Measurements from ENCODE around the gene EYS.
"Not testable (repeated sequence)": the region's sequence is repeated elsewhere in the genome, so short reads cannot be mapped to it uniquely, and the experiment has no call there.

The EYS gene

GRCh38 chr6:63953336-63954021 lies 1753.5 kb downstream of the EYS start:
- DNase-seq (ENCODE audit: low read depth): not testable (repeated sequence)

GRCh38 chr6:63947792-63948529 lies 1759.1 kb downstream of the EYS start:
- no peak for DNase-seq (ENCODE audit: low read depth)

- DNase-seq (ENCODE audit: low read depth): no peak
These were observed 1761.0 kb downstream of the EYS start for GRCh38 chr6:63945987-63946386.

- DNase-seq (ENCODE audit: low read depth): no peak
These were observed 1763.2 kb downstream of the EYS start for GRCh38 chr6:63943826-63944225.

- no peak for DNase-seq (ENCODE audit: low read depth)
These were observed 1765.1 kb downstream of the EYS start for GRCh38 chr6:63941747-63942470.

GRCh38 chr6:63940056-63940455 lies 1767.0 kb downstream of the EYS start:
- no peak for DNase-seq (ENCODE audit: low read depth)

GRCh38 chr6:63936399-63936798 lies 1770.6 kb downstream of the EYS start:
- no peak for DNase-seq (ENCODE audit: low read depth)

- no peak for DNase-seq (ENCODE audit: low read depth)
These were observed 1771.3 kb downstream of the EYS start for GRCh38 chr6:63935732-63936131.

GRCh38 chr6:63933948-63934347 lies 1773.1 kb downstream of the EYS start:
- not testable (repeated sequence) for DNase-seq (ENCODE audit: low read depth)

GRCh38 chr6:63930848-63931247 lies 1776.2 kb downstream of the EYS start:
- DNase-seq (ENCODE audit: low read depth): no peak

GRCh38 chr6:63929111-63929510 lies 1777.9 kb downstream of the EYS start:
- no peak for DNase-seq (ENCODE audit: low read depth)

- no peak for DNase-seq (ENCODE audit: low read depth)
These were observed 1778.4 kb downstream of the EYS start for GRCh38 chr6:63928613-63929012.

GRCh38 chr6:63926950-63927927 lies 1779.8 kb downstream of the EYS start:
- DNase-seq (ENCODE audit: low read depth): no peak

- DNase-seq (ENCODE audit: low read depth): no peak
These were observed 1780.7 kb downstream of the EYS start for GRCh38 chr6:63926258-63926780.

GRCh38 chr6:63923139-63923739 lies 1783.8 kb downstream of the EYS start:
- peak; percentile 33 for DNase-seq (ENCODE audit: low read depth)

GRCh38 chr6:63919556-63920110 lies 1787.4 kb downstream of the EYS start:
- no peak for DNase-seq (ENCODE audit: low read depth)

- DNase-seq (ENCODE audit: low read depth): no peak
These were observed 1794.1 kb downstream of the EYS start for GRCh38 chr6:63912887-63913286.

GRCh38 chr6:63910863-63911551 lies 1796.0 kb downstream of the EYS start:
- no peak for DNase-seq (ENCODE audit: low read depth)

- peak; percentile 85 for DNase-seq (ENCODE audit: low read depth)
These were observed 1802.3 kb downstream of the EYS start for GRCh38 chr6:63904650-63905248.

- peak; percentile 56 for DNase-seq (ENCODE audit: low read depth)
These were observed 1807.5 kb downstream of the EYS start for GRCh38 chr6:63899550-63899949.
